ENCODE measurements around the gene RPS19. TPM values are rescaled to one million over a fixed set of nuclear protein-coding genes. Genes with fewer than 3 reads are reported as not detected.

The RPS19 gene
- total RNA-seq: 2,865 and 3,325 TPM in 2 replicates

GRCh38 chr19:41859618-41860418, at the start of gene RPS19:
RPS19 (plus strand) TSS chr19:41860255; CDS start chr19:41860775, 520 bp downstream.

DNA sequence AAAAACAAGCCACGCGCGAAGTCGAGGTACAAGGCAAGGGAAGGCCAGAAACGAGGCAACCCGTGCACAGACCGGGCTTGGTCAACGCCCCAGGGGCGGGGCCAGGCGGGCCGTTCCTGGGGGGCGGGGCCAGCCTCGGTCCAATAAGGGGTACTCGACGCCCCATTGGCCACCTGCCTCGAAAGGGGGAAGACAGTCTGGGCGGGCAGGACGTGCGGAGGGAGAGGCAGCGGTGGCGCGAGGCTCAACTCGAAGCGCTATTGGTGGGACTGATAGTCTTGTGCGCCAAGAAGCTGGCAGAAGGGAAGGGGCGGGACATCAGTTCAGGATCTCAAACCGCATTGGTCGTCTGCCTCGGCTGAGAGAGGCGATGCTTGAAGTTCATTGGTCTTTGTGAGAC, 15.5 kb upstream of the RPS19 start, which contains the start of gene LYPD4:
LYPD4 (minus strand) TSS at position 83 of the 400 bp plus-strand sequence. CDS start 5,398 bp downstream, outside the sequence.

GRCh38 chr19:41845001-41845050, 15.2 kb upstream of the RPS19 start, which contains the start of gene DMRTC2:
DMRTC2 (plus strand) TSS chr19:41845042; CDS start chr19:41847429, 2,387 bp downstream.

GRCh38 chr19:41876847-41877832, 17.1 kb downstream of the RPS19 start, which contains the start of gene CD79A:
CD79A (plus strand) TSS chr19:41877279; CDS start chr19:41877305, 26 bp downstream.

DNA sequence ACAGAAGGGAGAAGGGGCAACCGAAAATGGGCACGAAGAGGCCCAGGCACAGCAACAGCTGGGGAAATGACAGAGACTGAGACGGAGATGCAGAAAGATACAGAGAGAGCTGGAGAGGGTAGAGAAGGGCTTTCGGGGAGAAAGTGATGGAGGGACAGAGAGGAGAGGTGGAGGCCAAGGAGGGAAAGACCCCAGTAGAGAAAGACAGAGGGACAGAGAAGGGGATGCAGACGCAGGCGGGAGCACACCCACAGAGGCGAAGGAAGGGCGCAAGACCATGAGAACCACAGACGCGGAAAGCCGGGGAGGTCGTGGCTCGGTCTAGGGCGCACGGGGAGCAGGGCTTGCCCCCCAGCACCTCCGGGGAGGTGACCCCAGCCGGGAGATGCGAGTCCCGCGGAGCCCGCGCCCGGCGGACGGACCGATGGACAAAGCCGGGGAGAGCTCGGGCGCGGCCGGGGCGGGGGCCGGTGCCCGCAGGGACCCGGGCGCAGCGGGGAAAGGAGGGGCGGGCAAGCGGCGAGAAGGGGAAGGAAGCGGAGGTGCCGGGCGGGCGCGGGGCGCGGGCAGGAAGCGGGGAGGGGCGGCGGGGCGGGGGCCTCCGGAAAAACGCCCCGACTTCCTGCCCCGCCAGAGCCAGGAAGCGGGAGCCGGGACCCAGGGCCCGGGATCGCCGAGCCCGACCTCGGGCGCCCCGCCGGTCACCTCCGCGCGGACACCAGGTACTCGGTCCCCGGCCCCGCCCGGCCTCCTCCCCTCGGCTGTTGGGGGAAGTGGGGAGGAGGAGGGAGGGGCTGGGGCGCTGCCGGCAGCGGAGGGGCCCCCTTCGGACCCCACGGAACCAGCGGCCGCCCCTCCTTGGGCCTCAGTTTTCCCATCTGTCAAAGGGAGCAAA, 22.8 kb downstream of the RPS19 start, which contains the start of gene ARHGEF1:
ARHGEF1 (plus strand) TSS at position 617 of the 895 bp plus-strand sequence. CDS start 4,899 bp downstream, outside the sequence.

Other genes starting within 250 kb of the RPS19 start
- gene CEACAM4, start 233.2 kb upstream of the RPS19 start, total RNA-seq: not detected in 2 replicates
- gene CEACAM7, start 172.0 kb upstream of the RPS19 start, total RNA-seq: 0.24 TPM in 1 of 2 replicates, not detected in the other
- gene CEACAM5, start 151.6 kb upstream of the RPS19 start, total RNA-seq: 8.3 TPM in 1 of 2 replicates, not detected in the other
- 0.96 and 17.5 TPM in 2 replicates for gene CEACAM6, start 104.7 kb upstream of the RPS19 start, total RNA-seq
- gene CEACAM3, start 63.7 kb upstream of the RPS19 start, total RNA-seq: not detected in 2 replicates
- not detected in 2 replicates for gene LYPD4, start 15.6 kb upstream of the RPS19 start, total RNA-seq
- not detected in 2 replicates for gene DMRTC2, start 15.2 kb upstream of the RPS19 start, total RNA-seq
- gene CD79A, start 17.0 kb downstream of the RPS19 start, total RNA-seq: 0.48 TPM in 1 of 2 replicates, not detected in the other
- gene ARHGEF1, start 22.9 kb downstream of the RPS19 start, total RNA-seq: 31.8 and 41.2 TPM in 2 replicates
- gene ERFL, start 68.2 kb downstream of the RPS19 start, total RNA-seq: 0.21 TPM in 1 of 2 replicates, not detected in the other
- gene RABAC1, start 99.1 kb downstream of the RPS19 start, total RNA-seq: 62.2 and 94.2 TPM in 2 replicates
- under 0.01 TPM in 1 of 2 replicates, not detected in the other for gene ATP1A3, start 134.0 kb downstream of the RPS19 start, total RNA-seq
- under 0.01 and 2.4 TPM in 2 replicates for gene GRIK5, start 210.0 kb downstream of the RPS19 start, total RNA-seq
- 14.5 and 18.1 TPM in 2 replicates for gene ZNF574, start 215.9 kb downstream of the RPS19 start, total RNA-seq

Measured in tracheal epithelial cell (primary cell).